Gastroesophageal sphincter (tissue), 3 donors: ENCODE data around the gene FPR1.

Source experiments
- EP300 ChIP-seq: sonication (generic); formaldehyde crosslinking; IDR thresholded peaks from one replicate; pipeline ENCODE4 v1.6.1; 2017; ENCODE audit warnings: antibody characterized with exemption, mild to moderate bottlenecking
- POLR2A ChIP-seq, 2 donors: fragments of 450-650 bp; IDR thresholded peaks; one replicate each; pipeline ENCODE4 v1.6.1; 2017; ENCODE audit warnings: antibody characterized with exemption in 2 of 2, mild to moderate bottlenecking in 2 of 2, moderate library complexity in 1 of 2
- POLR2AphosphoS5 ChIP-seq: sonication (generic); formaldehyde crosslinking; IDR thresholded peaks from one replicate; pipeline ENCODE4 v1.6.1; 2017; ENCODE audit warnings: antibody characterized with exemption
- TF ChIP-seq, protein P1 (sequence below), 4 experiments: fragments of 200-600 bp in 2 of 4; fragments of 450-650 bp in 2 of 4; sonication (generic) in 1 of 4; IDR thresholded peaks; one replicate each; pipeline ENCODE4 v1.5.1; 2017 to 2019; ENCODE audit warnings: antibody characterized with exemption in 4 of 4, mild to moderate bottlenecking in 2 of 4, moderate library complexity in 2 of 4

DNA sequence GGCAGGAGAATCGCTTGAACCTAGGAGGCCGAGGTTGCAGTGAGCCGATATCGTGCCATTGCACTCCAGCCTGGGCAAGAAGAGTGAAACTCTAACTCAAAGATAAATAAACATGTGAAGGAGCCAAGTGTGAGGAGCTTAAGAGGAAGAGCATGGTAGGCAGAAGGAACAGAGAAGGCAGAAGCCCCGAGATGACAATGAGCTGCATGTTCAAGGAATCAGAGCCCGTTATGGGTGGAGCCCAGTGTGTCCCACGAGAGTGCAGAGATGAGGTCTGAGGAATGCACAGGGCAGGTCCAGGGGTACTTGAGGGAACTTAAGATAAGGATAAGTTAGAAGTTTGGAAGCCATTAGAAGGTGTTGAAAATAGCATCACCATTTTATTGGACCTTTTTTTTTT lies 10.0 kb upstream of the FPR1 start:
- TF ChIP-seq, protein P1, sequence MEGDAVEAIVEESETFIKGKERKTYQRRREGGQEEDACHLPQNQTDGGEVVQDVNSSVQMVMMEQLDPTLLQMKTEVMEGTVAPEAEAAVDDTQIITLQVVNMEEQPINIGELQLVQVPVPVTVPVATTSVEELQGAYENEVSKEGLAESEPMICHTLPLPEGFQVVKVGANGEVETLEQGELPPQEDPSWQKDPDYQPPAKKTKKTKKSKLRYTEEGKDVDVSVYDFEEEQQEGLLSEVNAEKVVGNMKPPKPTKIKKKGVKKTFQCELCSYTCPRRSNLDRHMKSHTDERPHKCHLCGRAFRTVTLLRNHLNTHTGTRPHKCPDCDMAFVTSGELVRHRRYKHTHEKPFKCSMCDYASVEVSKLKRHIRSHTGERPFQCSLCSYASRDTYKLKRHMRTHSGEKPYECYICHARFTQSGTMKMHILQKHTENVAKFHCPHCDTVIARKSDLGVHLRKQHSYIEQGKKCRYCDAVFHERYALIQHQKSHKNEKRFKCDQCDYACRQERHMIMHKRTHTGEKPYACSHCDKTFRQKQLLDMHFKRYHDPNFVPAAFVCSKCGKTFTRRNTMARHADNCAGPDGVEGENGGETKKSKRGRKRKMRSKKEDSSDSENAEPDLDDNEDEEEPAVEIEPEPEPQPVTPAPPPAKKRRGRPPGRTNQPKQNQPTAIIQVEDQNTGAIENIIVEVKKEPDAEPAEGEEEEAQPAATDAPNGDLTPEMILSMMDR (IDR thresholded peaks at IDR 0.05), result no peak
- no peak for TF ChIP-seq POLR2A (IDR thresholded peaks at IDR 0.05)
- TF ChIP-seq POLR2AphosphoS5, result no peak
- no peak for TF ChIP-seq EP300
